ENCODE data around the gene CXCL9.

The CXCL9 gene

DNA sequence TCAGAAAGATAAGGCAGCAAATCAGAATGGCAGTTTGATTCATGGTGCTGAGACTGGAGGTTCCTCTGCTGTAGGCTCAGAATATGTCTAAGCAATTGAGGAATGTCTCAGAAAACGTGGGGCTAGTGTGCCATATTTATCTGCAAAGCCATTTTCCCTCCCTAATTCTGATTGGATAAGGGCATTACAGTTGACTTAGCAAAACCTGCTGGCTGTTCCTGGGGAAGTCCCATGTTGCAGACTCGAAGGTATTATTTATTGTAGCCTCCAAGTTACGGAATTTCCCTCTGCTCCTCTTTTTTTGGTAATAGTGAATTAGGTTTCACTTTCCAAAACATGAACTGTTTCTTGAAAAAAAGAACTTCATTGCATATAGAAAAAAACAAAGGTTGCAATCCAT lies 16.1 kb upstream of the CXCL9 start, which contains the start of gene CXCL10:
CXCL10 (minus strand) TSS at position 109 of the 400 bp plus-strand sequence; CDS start at position 43, 66 bp downstream.
- Mint-ChIP-seq H3K9me3 (no peaks in the 10 kb centered on the region), H3K4me1 (peaks cover 10% of the 10 kb centered on the region), H3K4me3 (no peak within 1 kb of the TSS), H3K27ac (peak within 1 kb of the TSS; percentile 68), H3K36me3 (no peaks in the 10 kb centered on the region)
- no peak for ATAC-seq
- no peak for DNase-seq (ENCODE audit: low spot score in 2 of 2)

- DNase-seq (ENCODE audit: low spot score in 2 of 2) (no peak), ATAC-seq (no peak)
- H3K9me3 Mint-ChIP-seq: no peaks in the 10 kb centered on the region
- H3K4me1 Mint-ChIP-seq: peaks cover 7% of the 10 kb centered on the region
- H3K36me3 Mint-ChIP-seq: no peaks in the 10 kb centered on the region
- H3K27ac Mint-ChIP-seq: no peak overlapping the region
- no peak overlapping the region for H3K4me3 Mint-ChIP-seq
These were observed 15.4 kb upstream of the CXCL9 start for GRCh38 chr4:76022677-76023076.

GRCh38 chr4:76022031-76022430 lies 14.7 kb upstream of the CXCL9 start:
- Mint-ChIP-seq H3K36me3 (no peaks in the 10 kb centered on the region), H3K4me3 (no peak overlapping the region), H3K27ac (no peak overlapping the region), H3K9me3 (no peaks in the 10 kb centered on the region), H3K4me1 (peaks cover 7% of the 10 kb centered on the region)
- ATAC-seq (no peak), DNase-seq (ENCODE audit: low spot score in 2 of 2) (no peak)

GRCh38 chr4:76017056-76017686 lies 9.9 kb upstream of the CXCL9 start:
- DNase-seq (ENCODE audit: low spot score in 2 of 2) (no peak), ATAC-seq (no peak)
- Mint-ChIP-seq H3K36me3 (no peaks in the 10 kb centered on the region), H3K9me3 (no peaks in the 10 kb centered on the region), H3K4me3 (no peak overlapping the region), H3K4me1 (peaks cover 6% of the 10 kb centered on the region), H3K27ac (no peak overlapping the region)

- H3K9me3 Mint-ChIP-seq: no peaks in the 10 kb centered on the region
- H3K27ac Mint-ChIP-seq: no peak overlapping the region
- ATAC-seq: peak; percentile 81
These were observed 9.1 kb upstream of the CXCL9 start for GRCh38 chr4:76016393-76016792.

GRCh38 chr4:76013540-76013939 lies 6.2 kb upstream of the CXCL9 start:
- ATAC-seq (no peak), DNase-seq (ENCODE audit: low spot score in 2 of 2) (no peak)
- no peak overlapping the region for H3K27ac Mint-ChIP-seq
- peaks cover 6% of the 10 kb centered on the region for H3K4me1 Mint-ChIP-seq
- H3K4me3 Mint-ChIP-seq: no peak overlapping the region
- H3K9me3 Mint-ChIP-seq: no peaks in the 10 kb centered on the region
- no peaks in the 10 kb centered on the region for H3K36me3 Mint-ChIP-seq

More at GRCh38 chr4:76016393-76016792, 9.1 kb upstream of the CXCL9 start:
- H3K4me1 Mint-ChIP-seq: peaks cover 6% of the 10 kb centered on the region
- H3K36me3 Mint-ChIP-seq: no peaks in the 10 kb centered on the region
- no peak for DNase-seq (ENCODE audit: low spot score in 2 of 2)
- H3K4me3 Mint-ChIP-seq: no peak overlapping the region

DNA sequence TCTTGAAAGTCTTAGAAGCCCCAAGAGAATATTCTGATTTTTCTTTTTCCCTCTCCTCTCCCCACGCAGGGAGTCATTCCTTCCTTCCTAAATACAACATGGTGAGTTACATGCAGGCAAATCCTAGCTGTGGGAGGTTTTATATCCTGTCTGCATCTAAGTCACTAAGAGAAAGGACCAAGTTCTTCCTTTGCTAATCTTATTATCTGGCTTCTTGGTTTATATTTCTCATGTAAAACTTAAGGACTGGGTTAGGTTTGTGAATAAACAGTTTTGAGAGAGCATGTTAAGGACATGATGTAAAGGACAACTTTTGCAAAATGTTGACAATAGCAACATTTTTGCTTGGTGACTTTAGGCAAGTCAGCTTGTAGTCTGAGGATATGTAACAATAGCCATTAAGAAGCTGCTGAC lies 5.1 kb upstream of the CXCL9 start:
- no peaks in the 10 kb centered on the region for H3K36me3 Mint-ChIP-seq
- no peaks in the 10 kb centered on the region for H3K9me3 Mint-ChIP-seq
- DNase-seq (ENCODE audit: low spot score in 2 of 2) (no peak), ATAC-seq (no peak)
- no peak overlapping the region for H3K27ac Mint-ChIP-seq
- no peak overlapping the region for H3K4me3 Mint-ChIP-seq
- peaks cover 6% of the 10 kb centered on the region for H3K4me1 Mint-ChIP-seq

DNA sequence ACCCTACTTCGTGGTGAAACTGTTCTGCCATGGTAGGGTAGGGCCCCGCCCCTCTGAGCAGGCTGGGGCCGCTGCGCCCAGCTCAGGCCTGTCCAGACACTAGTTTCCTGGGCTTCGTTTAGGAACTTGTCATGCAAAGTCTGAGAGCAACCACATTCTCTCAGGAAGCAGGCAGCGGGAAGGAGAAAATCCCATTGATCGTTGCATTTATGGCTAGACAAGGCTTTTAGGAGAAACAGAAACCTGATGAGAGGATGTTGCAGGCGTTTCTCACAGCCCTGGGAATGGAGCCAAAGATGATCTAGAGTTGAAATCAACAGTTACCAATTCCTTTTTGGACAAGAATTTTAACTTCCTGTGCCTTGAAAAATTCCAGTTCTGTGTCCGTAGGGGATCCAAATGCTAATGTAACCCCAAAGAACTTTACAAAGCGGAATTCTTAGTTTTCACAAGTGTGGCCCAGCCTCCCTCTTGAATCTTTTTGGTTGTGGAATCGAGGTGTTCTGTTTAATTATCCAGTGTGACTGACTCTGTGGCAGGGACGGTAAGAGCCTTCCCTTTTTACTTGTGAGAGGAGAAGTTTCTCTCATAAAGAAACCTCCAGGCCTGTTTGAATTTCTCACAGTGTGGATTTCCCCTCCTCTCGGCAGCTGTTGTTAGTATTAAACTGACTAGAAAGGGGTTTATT lies 4.5 kb upstream of the CXCL9 start:
- ATAC-seq (peak; percentile 56), DNase-seq (ENCODE audit: low spot score in 2 of 2) (no peak)
- H3K4me3 Mint-ChIP-seq: no peak overlapping the region
- H3K9me3 Mint-ChIP-seq: no peaks in the 10 kb centered on the region
- H3K36me3 Mint-ChIP-seq: no peaks in the 10 kb centered on the region
- peaks cover 6% of the 10 kb centered on the region for H3K4me1 Mint-ChIP-seq
- no peak overlapping the region for H3K27ac Mint-ChIP-seq

GRCh38 chr4:76011018-76011670 lies 3.8 kb upstream of the CXCL9 start:
- DNase-seq (ENCODE audit: low spot score in 2 of 2) (no peak), ATAC-seq (no peak)
- Mint-ChIP-seq H3K27ac (no peak overlapping the region), H3K4me3 (no peak overlapping the region), H3K36me3 (no peaks in the 10 kb centered on the region), H3K4me1 (peaks cover 1% of the 10 kb centered on the region), H3K9me3 (no peaks in the 10 kb centered on the region)

DNA sequence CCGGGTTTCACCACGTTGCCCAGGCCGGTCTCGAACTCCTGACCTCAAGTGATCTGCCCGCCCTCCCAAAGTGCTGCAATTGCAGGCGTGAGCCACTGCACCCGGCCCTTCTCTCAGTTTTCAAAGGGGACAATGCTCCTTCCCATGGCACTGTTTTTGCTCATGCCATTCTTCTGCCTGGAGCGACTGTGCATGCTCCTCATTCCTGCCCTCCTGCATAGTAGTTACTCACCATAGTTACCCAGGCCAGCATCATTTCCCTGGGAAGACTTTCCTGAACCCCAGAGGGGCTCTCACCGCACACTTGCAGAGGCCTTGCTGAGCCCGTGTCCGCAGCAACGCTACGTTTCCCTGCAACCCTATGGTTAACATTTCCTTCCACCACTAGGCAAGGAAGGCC lies 3.3 kb upstream of the CXCL9 start:
- ATAC-seq: no peak

GRCh38 chr4:76009311-76009710 lies 2.0 kb upstream of the CXCL9 start:
- no peaks in the 10 kb centered on the region for H3K9me3 Mint-ChIP-seq
- ATAC-seq (no peak), DNase-seq (ENCODE audit: low spot score in 2 of 2) (no peak)
- H3K27ac Mint-ChIP-seq: no peak overlapping the region
- H3K4me3 Mint-ChIP-seq: no peak overlapping the region
- H3K36me3 Mint-ChIP-seq: no peaks in the 10 kb centered on the region
- H3K4me1 Mint-ChIP-seq: no peaks in the 10 kb centered on the region

More for the DNA sequence above, 3.3 kb upstream of the CXCL9 start:
- H3K4me1 Mint-ChIP-seq: no peaks in the 10 kb centered on the region
- DNase-seq (ENCODE audit: low spot score in 2 of 2): no peak
- H3K36me3 Mint-ChIP-seq: no peaks in the 10 kb centered on the region
- H3K27ac Mint-ChIP-seq: no peak overlapping the region
- H3K4me3 Mint-ChIP-seq: no peak overlapping the region
- no peaks in the 10 kb centered on the region for H3K9me3 Mint-ChIP-seq

GRCh38 chr4:76003620-76004019 lies 3.7 kb downstream of the CXCL9 start:
- ATAC-seq (no peak), DNase-seq (ENCODE audit: low spot score in 2 of 2) (no peak)
- Mint-ChIP-seq H3K4me1 (no peaks in the 10 kb centered on the region), H3K36me3 (no peaks in the 10 kb centered on the region), H3K9me3 (no peaks in the 10 kb centered on the region), H3K27ac (peak overlapping the region; percentile 1), H3K4me3 (no peak overlapping the region)

DNA sequence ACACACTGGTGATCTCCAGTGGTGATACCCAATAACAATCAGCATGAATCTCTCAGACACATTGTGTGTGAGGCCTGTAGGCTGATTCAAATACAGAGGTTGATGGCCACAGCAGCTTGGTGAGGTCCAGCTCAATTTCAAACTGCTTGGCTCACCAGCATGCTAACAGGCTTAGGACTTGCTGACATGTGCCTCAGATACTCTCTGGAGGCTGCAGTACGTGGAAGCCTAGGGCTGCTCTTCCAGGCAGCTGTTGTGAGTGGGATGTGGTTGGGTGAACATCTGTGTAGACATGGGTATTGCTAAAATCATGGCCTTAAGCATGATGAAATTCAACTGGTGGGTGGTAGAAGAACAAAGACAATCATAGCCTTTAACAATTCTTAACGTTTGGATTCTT lies 4.3 kb downstream of the CXCL9 start:
- ATAC-seq: peak; percentile 51
- H3K27ac Mint-ChIP-seq: no peak overlapping the region
- DNase-seq (ENCODE audit: low spot score in 2 of 2): no peak
- H3K36me3 Mint-ChIP-seq: no peaks in the 10 kb centered on the region
- no peaks in the 10 kb centered on the region for H3K9me3 Mint-ChIP-seq
- H3K4me1 Mint-ChIP-seq: no peaks in the 10 kb centered on the region
- no peak overlapping the region for H3K4me3 Mint-ChIP-seq

DNA sequence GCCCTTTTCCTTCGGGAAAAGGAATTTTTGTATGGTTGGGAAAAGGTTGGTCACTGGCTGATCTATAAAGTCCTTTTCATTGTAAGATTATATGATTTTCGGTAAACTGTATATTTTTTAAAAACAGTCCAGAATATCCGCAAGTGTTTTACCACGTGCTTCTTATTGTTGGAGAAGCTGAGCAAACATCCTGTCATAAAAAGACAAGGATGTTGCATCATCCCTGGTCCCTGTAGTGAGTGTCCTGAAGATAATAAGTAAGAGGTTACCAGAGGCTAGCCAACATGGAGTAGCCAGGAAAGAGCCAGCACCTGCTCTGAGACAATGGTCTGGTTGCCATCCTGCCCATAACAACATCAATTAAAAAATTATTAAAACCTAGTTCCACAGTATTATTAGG lies 5.1 kb downstream of the CXCL9 start:
- Mint-ChIP-seq H3K9me3 (no peaks in the 10 kb centered on the region), H3K27ac (no peak overlapping the region), H3K4me1 (no peaks in the 10 kb centered on the region), H3K4me3 (no peak overlapping the region), H3K36me3 (no peaks in the 10 kb centered on the region)
- ATAC-seq (no peak), DNase-seq (ENCODE audit: low spot score in 2 of 2) (no peak)

DNA sequence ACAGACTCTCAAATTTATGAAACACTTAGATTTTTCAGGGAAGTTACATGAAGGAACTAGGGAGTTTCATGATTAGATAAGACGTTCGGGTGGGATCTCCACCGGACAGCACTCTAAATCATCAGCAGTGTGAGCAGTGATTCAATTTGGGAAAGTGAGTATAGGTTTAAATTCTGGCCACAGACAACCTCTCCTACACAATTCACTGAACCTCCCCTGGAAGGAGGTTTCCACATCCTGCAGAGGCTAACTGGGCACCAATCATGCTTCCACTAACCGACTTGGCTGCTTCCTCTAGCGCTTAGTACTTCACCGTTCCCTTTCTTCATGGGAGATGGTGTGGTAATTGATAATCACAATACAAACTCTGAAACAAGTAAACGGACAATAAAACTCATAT lies 5.6 kb downstream of the CXCL9 start:
- ATAC-seq (no peak), DNase-seq (ENCODE audit: low spot score in 2 of 2) (no peak)
- Mint-ChIP-seq H3K27ac (no peak overlapping the region), H3K36me3 (no peaks in the 10 kb centered on the region), H3K9me3 (no peaks in the 10 kb centered on the region), H3K4me1 (no peaks in the 10 kb centered on the region), H3K4me3 (no peak overlapping the region)

GRCh38 chr4:76000279-76000678 lies 7.0 kb downstream of the CXCL9 start:
- H3K27ac Mint-ChIP-seq: no peak overlapping the region
- no peaks in the 10 kb centered on the region for H3K36me3 Mint-ChIP-seq
- H3K4me3 Mint-ChIP-seq: no peak overlapping the region
- no peaks in the 10 kb centered on the region for H3K9me3 Mint-ChIP-seq
- no peaks in the 10 kb centered on the region for H3K4me1 Mint-ChIP-seq
- ATAC-seq (no peak), DNase-seq (ENCODE audit: low spot score in 2 of 2) (no peak)
